NCI-H345 treated with DMSO at 0.1 percent for 48 hours (cell line): ENCODE results near the gene UCMA.

ENCODE experiments used
- DNase-seq: peaks from one replicate; lab custom pipeline; 2025; ENCODE audit not compliant: unreplicated experiment; lab: John Stamatoyannopoulos, UW

Gene UCMA

GRCh38 chr10:13189961-13190360, 44.2 kb downstream of the UCMA start:
- DNase-seq: no peak

- DNase-seq: no peak
These were observed 45.6 kb downstream of the UCMA start for GRCh38 chr10:13188593-13188992.

- no peak for DNase-seq
These were observed 47.0 kb downstream of the UCMA start for GRCh38 chr10:13187135-13187534.

- DNase-seq: no peak
These were observed 49.3 kb downstream of the UCMA start for GRCh38 chr10:13184730-13185514.

- DNase-seq: no peak
These were observed 49.9 kb downstream of the UCMA start for GRCh38 chr10:13184276-13184675.

GRCh38 chr10:13183625-13184024, 50.5 kb downstream of the UCMA start:
- no peak for DNase-seq

GRCh38 chr10:13182424-13182823, 51.8 kb downstream of the UCMA start:
- DNase-seq: no peak

- no peak for DNase-seq
These were observed 53.4 kb downstream of the UCMA start for GRCh38 chr10:13180788-13181187.

- no peak for DNase-seq
These were observed 60.6 kb downstream of the UCMA start for GRCh38 chr10:13173616-13174015.
